ENCODE data around the gene LRRC45.

Gene LRRC45

GRCh38 chr17:82000803-82001570, 22.1 kb upstream of the LRRC45 start:
- H3K36me3 Mint-ChIP-seq (ENCODE audit: low read depth), result peaks cover 5% of the 10 kb centered on the region
- H3K4me3 Mint-ChIP-seq, result no peak overlapping the region
- peak overlapping the region in 2 of 3 experiments; percentile 77 to 97 for H3K27ac Mint-ChIP-seq
- no peaks in the 10 kb centered on the region for H3K9me3 Mint-ChIP-seq
- H3K27me3 Mint-ChIP-seq (ENCODE audit: low read depth), result no peaks in the 10 kb centered on the region
- TF ChIP-seq CTCF (IDR thresholded peaks at IDR 0.05; ENCODE audit: unreplicated experiment in 3 of 3), result no peak
- H3K4me1 Mint-ChIP-seq, result peaks cover 31% of the 10 kb centered on the region

- Mint-ChIP-seq H3K36me3 (ENCODE audit: low read depth) (peaks cover 5% of the 10 kb centered on the region), H3K27ac (peak overlapping the region in 1 of 3 experiments; percentile 63), H3K9me3 (no peaks in the 10 kb centered on the region), H3K4me3 (no peak overlapping the region), H3K4me1 (peaks cover 37% of the 10 kb centered on the region), H3K27me3 (ENCODE audit: low read depth) (no peaks in the 10 kb centered on the region)
- no peak for TF ChIP-seq CTCF (IDR thresholded peaks at IDR 0.05; ENCODE audit: unreplicated experiment in 3 of 3)
Measured at GRCh38 chr17:82001571-82002056, 21.5 kb upstream of the LRRC45 start.

GRCh38 chr17:82003411-82004381, 19.4 kb upstream of the LRRC45 start:
- no peak for TF ChIP-seq CTCF (IDR thresholded peaks at IDR 0.05; ENCODE audit: unreplicated experiment in 3 of 3)
- peaks cover 29% of the 10 kb centered on the region for H3K4me1 Mint-ChIP-seq
- H3K9me3 Mint-ChIP-seq, result no peaks in the 10 kb centered on the region
- no peaks in the 10 kb centered on the region for H3K27me3 Mint-ChIP-seq (ENCODE audit: low read depth)
- H3K4me3 Mint-ChIP-seq, result peak overlapping the region in 1 of 3 experiments; percentile 28
- H3K27ac Mint-ChIP-seq, result peak overlapping the region in 2 of 3 experiments; percentile 45 to 46
- no peaks in the 10 kb centered on the region for H3K36me3 Mint-ChIP-seq (ENCODE audit: low read depth)

- no peak overlapping the region for H3K4me3 Mint-ChIP-seq
- no peak overlapping the region for H3K27ac Mint-ChIP-seq
- H3K36me3 Mint-ChIP-seq (ENCODE audit: low read depth), result no peaks in the 10 kb centered on the region
- H3K27me3 Mint-ChIP-seq (ENCODE audit: low read depth), result no peaks in the 10 kb centered on the region
- peaks cover 27% of the 10 kb centered on the region for H3K4me1 Mint-ChIP-seq
- no peak for TF ChIP-seq CTCF (IDR thresholded peaks at IDR 0.05; ENCODE audit: unreplicated experiment in 3 of 3)
- no peaks in the 10 kb centered on the region for H3K9me3 Mint-ChIP-seq
Measured at GRCh38 chr17:82004517-82005455, 18.3 kb upstream of the LRRC45 start.

GRCh38 chr17:82005701-82006348, 17.3 kb upstream of the LRRC45 start:
- peak overlapping the region in 2 of 3 experiments; percentile 4 to 39 for H3K4me3 Mint-ChIP-seq
- H3K4me1 Mint-ChIP-seq, result peaks cover 18% of the 10 kb centered on the region
- H3K27me3 Mint-ChIP-seq (ENCODE audit: low read depth), result no peaks in the 10 kb centered on the region
- TF ChIP-seq CTCF (IDR thresholded peaks at IDR 0.05; ENCODE audit: unreplicated experiment in 3 of 3), result no peak
- peak overlapping the region in 2 of 3 experiments; percentile 75 to 86 for H3K27ac Mint-ChIP-seq
- no peaks in the 10 kb centered on the region for H3K36me3 Mint-ChIP-seq (ENCODE audit: low read depth)
- no peaks in the 10 kb centered on the region for H3K9me3 Mint-ChIP-seq
